GM12865 (cell line): Measurements from ENCODE around the gene EPS8.

ENCODE experiments used
- DNase-seq: peaks from one replicate; pipeline ENCODE4 v3.0.0; 2010; ENCODE audit warnings: low read depth
- H3K4me3 ChIP-seq: 2 replicates; pipeline ENCODE4 v1.5.1; 2011; ENCODE audit warnings: mild to moderate bottlenecking, low read depth, low read length, control low read depth
- CTCF ChIP-seq: IDR thresholded peaks from 2 replicates; pipeline ENCODE4 v1.5.1; 2011; ENCODE audit warnings: low read length, control low read depth, low read depth, inconsistent platforms; ENCODE audit not compliant: insufficient read depth; ENCODE audit errors: missing control alignments

Gene EPS8

GRCh38 chr12:15700595-15700994 is 88.6 kb downstream of the EPS8 start:
- no peak for TF ChIP-seq CTCF
- no peak overlapping the region for H3K4me3 ChIP-seq
- peak; percentile 64 for DNase-seq

- no peak overlapping the region for H3K4me3 ChIP-seq
- TF ChIP-seq CTCF, result no peak
- peak; percentile 45 for DNase-seq
Observed at GRCh38 chr12:15699886-15700285, 89.3 kb downstream of the EPS8 start.

GRCh38 chr12:15698377-15698871 is 90.8 kb downstream of the EPS8 start:
- no peak for TF ChIP-seq CTCF
- H3K4me3 ChIP-seq, result no peak overlapping the region
- no peak for DNase-seq

- no peak for TF ChIP-seq CTCF
- no peak for DNase-seq
- H3K4me3 ChIP-seq, result no peak overlapping the region
Observed at GRCh38 chr12:15697201-15697600, 92.0 kb downstream of the EPS8 start.

GRCh38 chr12:15693228-15693911 is 95.8 kb downstream of the EPS8 start:
- no peak for DNase-seq
- no peak for TF ChIP-seq CTCF
- H3K4me3 ChIP-seq, result no peak overlapping the region

- no peak overlapping the region for H3K4me3 ChIP-seq
- no peak for DNase-seq
- no peak for TF ChIP-seq CTCF
Observed at GRCh38 chr12:15691388-15691787, 97.8 kb downstream of the EPS8 start.

GRCh38 chr12:15690320-15690719 is 98.9 kb downstream of the EPS8 start:
- TF ChIP-seq CTCF, result no peak
- DNase-seq, result no peak
- no peak overlapping the region for H3K4me3 ChIP-seq
